Transverse colon (tissue), 4 donors: Measurements from ENCODE around the gene MCM8.

ENCODE experiments used
- POLR2A ChIP-seq: fragments of 450-650 bp; IDR thresholded peaks from one replicate; pipeline ENCODE4 v1.6.1; 2016; ENCODE audit warnings: antibody characterized with exemption, mild to moderate bottlenecking, moderate library complexity
- POLR2AphosphoS5 ChIP-seq, 3 donors: sonication (generic); formaldehyde crosslinking; IDR thresholded peaks; one replicate each; pipeline ENCODE4 v1.6.1; 2016; ENCODE audit warnings: antibody characterized with exemption in 3 of 3
- TF ChIP-seq, protein P1 (sequence below), 5 experiments: fragments of 200-600 bp in 3 of 5; fragments of 450-650 bp in 2 of 5; sonication (generic) in 3 of 5; IDR thresholded peaks; 1 replicate in 2 of 5; 2 replicates in 3 of 5; pipeline ENCODE4 v1.5.1; 2016 to 2017; ENCODE audit warnings: antibody characterized with exemption in 5 of 5, inconsistent platforms in 3 of 5, mild to moderate bottlenecking in 2 of 5, moderate library complexity in 1 of 5

DNA sequence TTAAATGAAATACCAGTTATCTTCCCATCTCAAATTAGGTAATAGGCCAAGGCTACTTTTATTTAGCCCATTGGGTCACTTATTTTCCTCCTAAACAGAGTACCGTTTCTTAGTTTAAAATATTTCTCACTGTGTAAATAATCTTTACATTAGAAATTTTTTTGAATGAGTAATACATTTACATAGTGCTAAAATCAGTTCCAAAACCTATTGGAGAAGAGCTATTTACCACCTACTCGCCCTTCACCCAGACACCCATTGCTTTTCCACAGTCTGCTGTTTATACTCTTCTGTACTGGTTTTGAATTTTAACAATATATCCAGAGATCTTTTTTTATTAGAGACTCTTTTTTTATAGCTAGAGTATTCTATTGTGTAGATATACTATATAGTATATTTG, 36.9 kb downstream of the MCM8 start:
- TF ChIP-seq, protein P1, sequence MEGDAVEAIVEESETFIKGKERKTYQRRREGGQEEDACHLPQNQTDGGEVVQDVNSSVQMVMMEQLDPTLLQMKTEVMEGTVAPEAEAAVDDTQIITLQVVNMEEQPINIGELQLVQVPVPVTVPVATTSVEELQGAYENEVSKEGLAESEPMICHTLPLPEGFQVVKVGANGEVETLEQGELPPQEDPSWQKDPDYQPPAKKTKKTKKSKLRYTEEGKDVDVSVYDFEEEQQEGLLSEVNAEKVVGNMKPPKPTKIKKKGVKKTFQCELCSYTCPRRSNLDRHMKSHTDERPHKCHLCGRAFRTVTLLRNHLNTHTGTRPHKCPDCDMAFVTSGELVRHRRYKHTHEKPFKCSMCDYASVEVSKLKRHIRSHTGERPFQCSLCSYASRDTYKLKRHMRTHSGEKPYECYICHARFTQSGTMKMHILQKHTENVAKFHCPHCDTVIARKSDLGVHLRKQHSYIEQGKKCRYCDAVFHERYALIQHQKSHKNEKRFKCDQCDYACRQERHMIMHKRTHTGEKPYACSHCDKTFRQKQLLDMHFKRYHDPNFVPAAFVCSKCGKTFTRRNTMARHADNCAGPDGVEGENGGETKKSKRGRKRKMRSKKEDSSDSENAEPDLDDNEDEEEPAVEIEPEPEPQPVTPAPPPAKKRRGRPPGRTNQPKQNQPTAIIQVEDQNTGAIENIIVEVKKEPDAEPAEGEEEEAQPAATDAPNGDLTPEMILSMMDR (IDR thresholded peaks at IDR 0.05), result no peak
- TF ChIP-seq POLR2AphosphoS5 (IDR thresholded peaks at IDR 0.05), result no peak
- no peak for TF ChIP-seq POLR2A
